WTC11 (cell line): Measurements from ENCODE around the gene EDN2. TPM values are rescaled to one million over a fixed set of nuclear protein-coding genes. Genes with fewer than 3 reads are reported as not detected.

Experiments
- ATAC-seq: fragments of 200-7000 bp; cut with Tn5 transposase; 2 replicates; pipeline ENCODE4 v1.10.0; 2021; ENCODE audit warnings: mild to moderate bottlenecking, moderate library complexity
- CTCF ChIA-PET: fragments of 300-600 bp; sonication (Branson Sonifier 250); formaldehyde crosslinking; loops from one replicate; lab custom pipeline; 2021; ENCODE audit warnings: antibody characterized with exemption; lab: Charles Lee
- POLR2A ChIA-PET: fragments of 350-600 bp; sonication (Branson Sonifier 250); formaldehyde crosslinking; loops from one replicate; lab custom pipeline; 2021; ENCODE audit warnings: antibody characterized with exemption; lab: Charles Lee
- DNase-seq: peaks from one replicate; pipeline ENCODE4 v3.0.0; 2021; ENCODE audit warnings: low spot score
- H3K27ac Mint-ChIP-seq: 2 replicates; pipeline ENCODE4 v1.8.0; 2021; ENCODE audit warnings: mixed read lengths
- H3K27me3 Mint-ChIP-seq: 2 replicates; pipeline ENCODE4 v1.8.0; 2021; ENCODE audit warnings: low read depth, mild to moderate bottlenecking, moderate library complexity, mixed read lengths
- H3K36me3 Mint-ChIP-seq: 2 replicates; pipeline ENCODE4 v1.8.0; 2021; ENCODE audit warnings: mixed read lengths
- H3K4me1 Mint-ChIP-seq: 2 replicates; pipeline ENCODE4 v1.8.0; 2022; ENCODE audit warnings: mixed read lengths
- H3K4me3 Mint-ChIP-seq: 2 replicates; pipeline ENCODE4 v1.8.0; 2021; ENCODE audit warnings: mild to moderate bottlenecking, moderate library complexity, mixed read lengths
- H3K9me3 Mint-ChIP-seq: 2 replicates; pipeline ENCODE4 v1.8.0; 2021; ENCODE audit warnings: mixed read lengths
- CREB1 ChIP-seq: sonication (generic); formaldehyde crosslinking; IDR thresholded peaks from 2 replicates; pipeline ENCODE4 v1.8.0; 2023; ENCODE audit warnings: mild to moderate bottlenecking, missing genetic modification reagents
- ETV6 ChIP-seq: sonication (generic); formaldehyde crosslinking; IDR thresholded peaks from 2 replicates; pipeline ENCODE4 v1.8.1; 2022; ENCODE audit warnings: mild to moderate bottlenecking, missing genetic modification reagents
- FOXP1 ChIP-seq: sonication (generic); formaldehyde crosslinking; IDR thresholded peaks from 2 replicates; pipeline ENCODE4 v1.8.0; 2022; ENCODE audit warnings: missing genetic modification reagents, mild to moderate bottlenecking, moderate library complexity, borderline replicate concordance
- GRHL2 ChIP-seq: fragments of 250-450 bp; sonication (Bioruptor Pico); IDR thresholded peaks from 2 replicates; pipeline ENCODE4 v1.8.0; 2022; ENCODE audit warnings: mild to moderate bottlenecking, moderate library complexity; ENCODE audit not compliant: insufficient replicate concordance, severe bottlenecking
- MYBL2 ChIP-seq: sonication (generic); formaldehyde crosslinking; IDR thresholded peaks from 2 replicates; pipeline ENCODE4 v1.8.1; 2023; ENCODE audit warnings: mild to moderate bottlenecking, moderate library complexity, missing genetic modification reagents
- NR3C1 ChIP-seq: sonication (generic); formaldehyde crosslinking; conservative IDR thresholded peaks from 2 replicates; pipeline ENCODE4 v1.8.1; 2023; ENCODE audit warnings: low read depth, mild to moderate bottlenecking, missing genetic modification reagents
- RORB ChIP-seq: fragments of 250-450 bp; sonication (Bioruptor Pico); IDR thresholded peaks from 2 replicates; pipeline ENCODE4 v1.9.0; 2021; ENCODE audit warnings: mild to moderate bottlenecking
- SOX15 ChIP-seq: fragments of 250-450 bp; sonication (Bioruptor Pico); IDR thresholded peaks from 2 replicates; pipeline ENCODE4 v1.9.0; 2021; ENCODE audit warnings: mild to moderate bottlenecking
- TP53 ChIP-seq: sonication (generic); formaldehyde crosslinking; IDR thresholded peaks from 2 replicates; pipeline ENCODE4 v1.8.1; 2023; ENCODE audit warnings: mild to moderate bottlenecking, missing genetic modification reagents
- ZBTB21 ChIP-seq: sonication (generic); formaldehyde crosslinking; IDR thresholded peaks from 2 replicates; pipeline ENCODE4 v1.8.1; 2023; ENCODE audit warnings: mild to moderate bottlenecking, missing genetic modification reagents, borderline replicate concordance
- ZNF396 ChIP-seq: fragments of 250-450 bp; sonication (Bioruptor Pico); IDR thresholded peaks from 2 replicates; pipeline ENCODE4 v1.8.0; 2021; ENCODE audit warnings: mild to moderate bottlenecking, moderate library complexity, borderline replicate concordance
- total RNA-seq: library from RNA; stranded (reverse); gene quantifications from 3 replicates; pipeline ENCODE4 v1.2.3, GENCODE V29; 2021
- TF ChIP-seq, protein P1 (sequence below): sonication (generic); formaldehyde crosslinking; IDR thresholded peaks from 2 replicates; pipeline ENCODE4 v1.8.1; 2022; ENCODE audit warnings: low read depth, mild to moderate bottlenecking, moderate library complexity, missing genetic modification reagents, borderline replicate concordance
- TF ChIP-seq, protein P2 (sequence below): sonication (generic); formaldehyde crosslinking; IDR thresholded peaks from 2 replicates; pipeline ENCODE4 v1.8.0; 2022; ENCODE audit warnings: mild to moderate bottlenecking, missing genetic modification reagents
- TF ChIP-seq, protein P3 (sequence below): sonication (generic); formaldehyde crosslinking; IDR thresholded peaks from 2 replicates; pipeline ENCODE4 v1.8.1; 2022; ENCODE audit warnings: missing genetic modification reagents, borderline replicate concordance
- TF ChIP-seq, protein P4 (sequence below): fragments of 250-450 bp; sonication (Bioruptor Pico); IDR thresholded peaks from 2 replicates; pipeline ENCODE4 v1.8.0; 2021; ENCODE audit warnings: mild to moderate bottlenecking
- TF ChIP-seq, protein P5 (sequence below): sonication (generic); formaldehyde crosslinking; IDR thresholded peaks from 2 replicates; pipeline ENCODE4 v1.8.1; 2023; ENCODE audit warnings: mild to moderate bottlenecking, missing genetic modification reagents, moderate library complexity
- TF ChIP-seq, protein P6 (sequence below): sonication (generic); formaldehyde crosslinking; IDR thresholded peaks from 2 replicates; pipeline ENCODE4 v1.8.1; 2022; ENCODE audit warnings: low read depth, missing genetic modification reagents, borderline replicate concordance
- TF ChIP-seq, protein P7 (sequence below): fragments of 250-450 bp; sonication (Bioruptor Pico); IDR thresholded peaks from 2 replicates; pipeline ENCODE4 v1.9.0; 2021; ENCODE audit warnings: mild to moderate bottlenecking, borderline replicate concordance

EDN2 gene
- total RNA-seq, 1 experiment from 2014 or later, result 0.33 TPM

DNA sequence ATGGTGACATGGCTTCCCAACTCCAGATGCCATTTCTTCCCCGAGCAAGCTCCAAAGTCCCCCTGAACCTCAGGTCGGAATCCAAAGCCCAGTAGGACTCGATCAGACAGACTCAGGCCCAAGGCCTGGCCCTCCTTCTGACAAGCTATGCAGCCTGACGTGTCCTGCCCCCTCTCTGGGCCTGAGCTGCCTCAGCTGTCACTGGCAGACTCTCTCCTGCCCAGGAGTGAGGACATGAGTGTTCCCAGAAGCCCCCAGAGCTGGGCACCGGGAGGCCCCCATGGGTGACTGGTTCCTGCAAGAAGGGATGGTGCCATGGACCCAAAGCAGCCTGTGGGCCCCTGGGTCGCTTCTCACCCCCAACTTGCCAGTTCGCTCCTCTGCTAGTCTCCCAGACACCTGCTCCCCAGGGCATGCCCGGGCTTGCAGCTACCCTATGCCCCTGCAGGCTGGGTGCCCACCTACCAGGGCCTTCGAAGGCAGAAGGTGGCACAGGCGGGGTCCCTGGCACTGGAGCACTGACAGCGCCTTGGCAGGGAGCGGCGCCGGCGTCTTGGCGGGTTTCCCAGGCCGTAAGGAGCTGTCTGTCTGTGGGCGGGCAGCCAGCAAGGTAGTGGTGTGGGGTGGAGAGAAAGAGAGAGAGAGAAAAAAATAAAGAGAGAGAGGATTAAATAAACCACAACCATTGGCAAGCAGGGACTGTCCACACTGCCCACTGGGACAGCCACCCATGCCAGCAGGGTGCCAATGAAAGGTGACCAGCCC lies 2.3 kb downstream of the EDN2 start:
- ATAC-seq, result no peak

More for the DNA sequence above, 2.3 kb downstream of the EDN2 start:
- H3K4me1 Mint-ChIP-seq, result peaks cover 37% of the 10 kb centered on the region
- ChIA-PET POLR2A (interaction anchor here (0.6 kb wide), 1 partner anchor 119 kb away, joined by 4 read pairs; no protein-coding TSS in a partner anchor), CTCF (interaction anchor here (0.9 to 7.9 kb wide), 10 partner anchors 10 to 199 kb away, joined by 3 to 84 read pairs (median 4); no protein-coding TSS in a partner anchor)
- H3K4me3 Mint-ChIP-seq, result no peak overlapping the region
- H3K27me3 Mint-ChIP-seq, result peaks cover 1% of the 10 kb centered on the region; the same call in 1 of the 2 replicates
- H3K27ac Mint-ChIP-seq, result no peak overlapping the region
- H3K36me3 Mint-ChIP-seq, result no peaks in the 10 kb centered on the region
- no peak for TF ChIP-seq SOX15 (CRISPR knock-in tag)
- TF ChIP-seq ZBTB21, result no peak
- TF ChIP-seq, protein P1, sequence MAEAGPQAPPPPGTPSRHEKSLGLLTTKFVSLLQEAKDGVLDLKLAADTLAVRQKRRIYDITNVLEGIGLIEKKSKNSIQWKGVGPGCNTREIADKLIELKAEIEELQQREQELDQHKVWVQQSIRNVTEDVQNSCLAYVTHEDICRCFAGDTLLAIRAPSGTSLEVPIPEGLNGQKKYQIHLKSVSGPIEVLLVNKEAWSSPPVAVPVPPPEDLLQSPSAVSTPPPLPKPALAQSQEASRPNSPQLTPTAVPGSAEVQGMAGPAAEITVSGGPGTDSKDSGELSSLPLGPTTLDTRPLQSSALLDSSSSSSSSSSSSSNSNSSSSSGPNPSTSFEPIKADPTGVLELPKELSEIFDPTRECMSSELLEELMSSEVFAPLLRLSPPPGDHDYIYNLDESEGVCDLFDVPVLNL (CRISPR knock-in tag), result no peak
- TF ChIP-seq RORB (CRISPR knock-in tag), result no peak
- TF ChIP-seq NR3C1 (CRISPR knock-in tag), result no peak
- TF ChIP-seq, protein P2, sequence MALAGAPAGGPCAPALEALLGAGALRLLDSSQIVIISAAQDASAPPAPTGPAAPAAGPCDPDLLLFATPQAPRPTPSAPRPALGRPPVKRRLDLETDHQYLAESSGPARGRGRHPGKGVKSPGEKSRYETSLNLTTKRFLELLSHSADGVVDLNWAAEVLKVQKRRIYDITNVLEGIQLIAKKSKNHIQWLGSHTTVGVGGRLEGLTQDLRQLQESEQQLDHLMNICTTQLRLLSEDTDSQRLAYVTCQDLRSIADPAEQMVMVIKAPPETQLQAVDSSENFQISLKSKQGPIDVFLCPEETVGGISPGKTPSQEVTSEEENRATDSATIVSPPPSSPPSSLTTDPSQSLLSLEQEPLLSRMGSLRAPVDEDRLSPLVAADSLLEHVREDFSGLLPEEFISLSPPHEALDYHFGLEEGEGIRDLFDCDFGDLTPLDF (CRISPR knock-in tag), result no peak
- TF ChIP-seq, protein P3, sequence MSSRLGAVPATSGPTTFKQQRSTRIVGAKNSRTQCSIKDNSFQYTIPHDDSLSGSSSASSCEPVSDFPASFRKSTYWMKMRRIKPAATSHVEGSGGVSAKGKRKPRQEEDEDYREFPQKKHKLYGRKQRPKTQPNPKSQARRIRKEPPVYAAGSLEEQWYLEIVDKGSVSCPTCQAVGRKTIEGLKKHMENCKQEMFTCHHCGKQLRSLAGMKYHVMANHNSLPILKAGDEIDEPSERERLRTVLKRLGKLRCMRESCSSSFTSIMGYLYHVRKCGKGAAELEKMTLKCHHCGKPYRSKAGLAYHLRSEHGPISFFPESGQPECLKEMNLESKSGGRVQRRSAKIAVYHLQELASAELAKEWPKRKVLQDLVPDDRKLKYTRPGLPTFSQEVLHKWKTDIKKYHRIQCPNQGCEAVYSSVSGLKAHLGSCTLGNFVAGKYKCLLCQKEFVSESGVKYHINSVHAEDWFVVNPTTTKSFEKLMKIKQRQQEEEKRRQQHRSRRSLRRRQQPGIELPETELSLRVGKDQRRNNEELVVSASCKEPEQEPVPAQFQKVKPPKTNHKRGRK (CRISPR knock-in tag), result no peak
- no peak for TF ChIP-seq CREB1 (CRISPR knock-in tag)
- TF ChIP-seq, protein P4, sequence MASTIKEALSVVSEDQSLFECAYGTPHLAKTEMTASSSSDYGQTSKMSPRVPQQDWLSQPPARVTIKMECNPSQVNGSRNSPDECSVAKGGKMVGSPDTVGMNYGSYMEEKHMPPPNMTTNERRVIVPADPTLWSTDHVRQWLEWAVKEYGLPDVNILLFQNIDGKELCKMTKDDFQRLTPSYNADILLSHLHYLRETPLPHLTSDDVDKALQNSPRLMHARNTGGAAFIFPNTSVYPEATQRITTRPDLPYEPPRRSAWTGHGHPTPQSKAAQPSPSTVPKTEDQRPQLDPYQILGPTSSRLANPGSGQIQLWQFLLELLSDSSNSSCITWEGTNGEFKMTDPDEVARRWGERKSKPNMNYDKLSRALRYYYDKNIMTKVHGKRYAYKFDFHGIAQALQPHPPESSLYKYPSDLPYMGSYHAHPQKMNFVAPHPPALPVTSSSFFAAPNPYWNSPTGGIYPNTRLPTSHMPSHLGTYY (CRISPR knock-in tag), result no peak
- TF ChIP-seq, protein P5, sequence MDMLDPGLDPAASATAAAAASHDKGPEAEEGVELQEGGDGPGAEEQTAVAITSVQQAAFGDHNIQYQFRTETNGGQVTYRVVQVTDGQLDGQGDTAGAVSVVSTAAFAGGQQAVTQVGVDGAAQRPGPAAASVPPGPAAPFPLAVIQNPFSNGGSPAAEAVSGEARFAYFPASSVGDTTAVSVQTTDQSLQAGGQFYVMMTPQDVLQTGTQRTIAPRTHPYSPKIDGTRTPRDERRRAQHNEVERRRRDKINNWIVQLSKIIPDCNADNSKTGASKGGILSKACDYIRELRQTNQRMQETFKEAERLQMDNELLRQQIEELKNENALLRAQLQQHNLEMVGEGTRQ (CRISPR knock-in tag), result no peak
- TF ChIP-seq, protein P6, sequence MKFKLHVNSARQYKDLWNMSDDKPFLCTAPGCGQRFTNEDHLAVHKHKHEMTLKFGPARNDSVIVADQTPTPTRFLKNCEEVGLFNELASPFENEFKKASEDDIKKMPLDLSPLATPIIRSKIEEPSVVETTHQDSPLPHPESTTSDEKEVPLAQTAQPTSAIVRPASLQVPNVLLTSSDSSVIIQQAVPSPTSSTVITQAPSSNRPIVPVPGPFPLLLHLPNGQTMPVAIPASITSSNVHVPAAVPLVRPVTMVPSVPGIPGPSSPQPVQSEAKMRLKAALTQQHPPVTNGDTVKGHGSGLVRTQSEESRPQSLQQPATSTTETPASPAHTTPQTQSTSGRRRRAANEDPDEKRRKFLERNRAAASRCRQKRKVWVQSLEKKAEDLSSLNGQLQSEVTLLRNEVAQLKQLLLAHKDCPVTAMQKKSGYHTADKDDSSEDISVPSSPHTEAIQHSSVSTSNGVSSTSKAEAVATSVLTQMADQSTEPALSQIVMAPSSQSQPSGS (CRISPR knock-in tag), result no peak
- TF ChIP-seq ZNF396, result no peak
- TF ChIP-seq, protein P7, sequence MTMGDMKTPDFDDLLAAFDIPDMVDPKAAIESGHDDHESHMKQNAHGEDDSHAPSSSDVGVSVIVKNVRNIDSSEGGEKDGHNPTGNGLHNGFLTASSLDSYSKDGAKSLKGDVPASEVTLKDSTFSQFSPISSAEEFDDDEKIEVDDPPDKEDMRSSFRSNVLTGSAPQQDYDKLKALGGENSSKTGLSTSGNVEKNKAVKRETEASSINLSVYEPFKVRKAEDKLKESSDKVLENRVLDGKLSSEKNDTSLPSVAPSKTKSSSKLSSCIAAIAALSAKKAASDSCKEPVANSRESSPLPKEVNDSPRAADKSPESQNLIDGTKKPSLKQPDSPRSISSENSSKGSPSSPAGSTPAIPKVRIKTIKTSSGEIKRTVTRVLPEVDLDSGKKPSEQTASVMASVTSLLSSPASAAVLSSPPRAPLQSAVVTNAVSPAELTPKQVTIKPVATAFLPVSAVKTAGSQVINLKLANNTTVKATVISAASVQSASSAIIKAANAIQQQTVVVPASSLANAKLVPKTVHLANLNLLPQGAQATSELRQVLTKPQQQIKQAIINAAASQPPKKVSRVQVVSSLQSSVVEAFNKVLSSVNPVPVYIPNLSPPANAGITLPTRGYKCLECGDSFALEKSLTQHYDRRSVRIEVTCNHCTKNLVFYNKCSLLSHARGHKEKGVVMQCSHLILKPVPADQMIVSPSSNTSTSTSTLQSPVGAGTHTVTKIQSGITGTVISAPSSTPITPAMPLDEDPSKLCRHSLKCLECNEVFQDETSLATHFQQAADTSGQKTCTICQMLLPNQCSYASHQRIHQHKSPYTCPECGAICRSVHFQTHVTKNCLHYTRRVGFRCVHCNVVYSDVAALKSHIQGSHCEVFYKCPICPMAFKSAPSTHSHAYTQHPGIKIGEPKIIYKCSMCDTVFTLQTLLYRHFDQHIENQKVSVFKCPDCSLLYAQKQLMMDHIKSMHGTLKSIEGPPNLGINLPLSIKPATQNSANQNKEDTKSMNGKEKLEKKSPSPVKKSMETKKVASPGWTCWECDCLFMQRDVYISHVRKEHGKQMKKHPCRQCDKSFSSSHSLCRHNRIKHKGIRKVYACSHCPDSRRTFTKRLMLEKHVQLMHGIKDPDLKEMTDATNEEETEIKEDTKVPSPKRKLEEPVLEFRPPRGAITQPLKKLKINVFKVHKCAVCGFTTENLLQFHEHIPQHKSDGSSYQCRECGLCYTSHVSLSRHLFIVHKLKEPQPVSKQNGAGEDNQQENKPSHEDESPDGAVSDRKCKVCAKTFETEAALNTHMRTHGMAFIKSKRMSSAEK (CRISPR knock-in tag), result no peak
- no peak for TF ChIP-seq ETV6 (CRISPR knock-in tag)
- TF ChIP-seq TP53 (CRISPR knock-in tag), result no peak
- TF ChIP-seq GRHL2 (CRISPR knock-in tag), result no peak
- TF ChIP-seq MYBL2 (CRISPR knock-in tag), result no peak
- TF ChIP-seq FOXP1 (CRISPR knock-in tag), result no peak
- H3K9me3 Mint-ChIP-seq, result no peaks in the 10 kb centered on the region
- DNase-seq, result no peak
